Left ventricle myocardium inferior (tissue), 1 donor: ENCODE data around the gene DDX25. TPM values are rescaled to one million over a fixed set of nuclear protein-coding genes. Genes with fewer than 3 reads are reported as not detected.

Experiments
- DNase-seq: peaks from one replicate; pipeline ENCODE4 v3.0.0-alpha.2; 2020
- H3K27ac ChIP-seq: fragments of 200-600 bp; replicated peaks from 2 replicates; pipeline ENCODE4 v1.8.0; 2021
- H3K27me3 ChIP-seq: fragments of 200-600 bp; 2 replicates; pipeline ENCODE4 v1.8.0; 2021; ENCODE audit warnings: low read depth
- H3K36me3 ChIP-seq: fragments of 200-600 bp; 2 replicates; pipeline ENCODE4 v1.8.0; 2021
- H3K4me1 ChIP-seq: fragments of 200-600 bp; 2 replicates; pipeline ENCODE4 v1.8.0; 2021
- H3K4me3 ChIP-seq: fragments of 200-600 bp; 2 replicates; pipeline ENCODE4 v1.8.0; 2021; ENCODE audit warnings: mild to moderate bottlenecking, moderate library complexity
- H3K9me3 ChIP-seq: fragments of 200-600 bp; replicated peaks from 2 replicates; pipeline ENCODE4 v1.8.0; 2021
- intact Hi-C: fragments of 100-400 bp; cut with micrococcal nuclease; formaldehyde crosslinking; loops from one replicate; pipeline ENCODE4 v1.11.0; 2022
- total RNA-seq: library from RNA; stranded (reverse); fragmentation: NEBNext Ultra II Directional; extraction: Animal tissue kit (Norgen Biotek cat#: 25700); gene quantifications from one replicate; pipeline ENCODE4 v1.2.1, GENCODE V29; 2021
- TF ChIP-seq, protein P1 (sequence below): fragments of 200-600 bp; IDR thresholded peaks from 2 replicates; pipeline ENCODE4 v1.8.0; 2021; ENCODE audit warnings: antibody characterized with exemption, mild to moderate bottlenecking, borderline replicate concordance
- donor health status: DM: no; HTN: yes; CAD: no; lungs with severe emphysema.

DDX25 gene
- total RNA-seq, 1 donor from 2014 or later, result 0.14 TPM

DNA sequence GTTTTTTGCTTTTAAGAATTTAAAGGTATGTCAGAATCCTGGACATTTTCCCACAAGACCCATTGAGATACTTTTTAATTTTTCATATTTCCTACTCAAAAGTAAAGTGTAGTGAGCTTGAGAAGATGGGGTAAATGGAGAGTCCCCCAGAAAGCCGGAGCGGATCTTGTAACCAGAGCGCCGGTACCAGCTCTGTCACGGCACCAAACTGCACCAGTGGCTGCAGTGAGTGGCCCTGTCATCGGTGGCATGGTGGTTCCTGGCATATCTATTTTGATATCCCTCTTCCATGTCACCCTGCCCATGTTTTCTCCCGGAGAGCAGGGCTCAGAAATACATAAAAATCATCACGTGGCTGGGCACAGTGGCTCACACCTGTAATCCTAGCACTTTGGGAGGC, 19.3 kb downstream of the DDX25 start:
- H3K27me3 ChIP-seq, result peaks cover 27% of the 10 kb centered on the region
- H3K36me3 ChIP-seq, result no peaks in the 10 kb centered on the region
- H3K4me1 ChIP-seq, result no peaks in the 10 kb centered on the region
- TF ChIP-seq, protein P1, sequence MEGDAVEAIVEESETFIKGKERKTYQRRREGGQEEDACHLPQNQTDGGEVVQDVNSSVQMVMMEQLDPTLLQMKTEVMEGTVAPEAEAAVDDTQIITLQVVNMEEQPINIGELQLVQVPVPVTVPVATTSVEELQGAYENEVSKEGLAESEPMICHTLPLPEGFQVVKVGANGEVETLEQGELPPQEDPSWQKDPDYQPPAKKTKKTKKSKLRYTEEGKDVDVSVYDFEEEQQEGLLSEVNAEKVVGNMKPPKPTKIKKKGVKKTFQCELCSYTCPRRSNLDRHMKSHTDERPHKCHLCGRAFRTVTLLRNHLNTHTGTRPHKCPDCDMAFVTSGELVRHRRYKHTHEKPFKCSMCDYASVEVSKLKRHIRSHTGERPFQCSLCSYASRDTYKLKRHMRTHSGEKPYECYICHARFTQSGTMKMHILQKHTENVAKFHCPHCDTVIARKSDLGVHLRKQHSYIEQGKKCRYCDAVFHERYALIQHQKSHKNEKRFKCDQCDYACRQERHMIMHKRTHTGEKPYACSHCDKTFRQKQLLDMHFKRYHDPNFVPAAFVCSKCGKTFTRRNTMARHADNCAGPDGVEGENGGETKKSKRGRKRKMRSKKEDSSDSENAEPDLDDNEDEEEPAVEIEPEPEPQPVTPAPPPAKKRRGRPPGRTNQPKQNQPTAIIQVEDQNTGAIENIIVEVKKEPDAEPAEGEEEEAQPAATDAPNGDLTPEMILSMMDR, result no peak
- intact Hi-C loops, result loop anchor here (5.0 kb wide), 1 partner anchor 274 kb away; no protein-coding TSS in a partner anchor
- H3K9me3 ChIP-seq, result no peaks in the 10 kb centered on the region
- no peak for DNase-seq
- H3K4me3 ChIP-seq, result no peak overlapping the region
- H3K27ac ChIP-seq, result no peak overlapping the region

DNA sequence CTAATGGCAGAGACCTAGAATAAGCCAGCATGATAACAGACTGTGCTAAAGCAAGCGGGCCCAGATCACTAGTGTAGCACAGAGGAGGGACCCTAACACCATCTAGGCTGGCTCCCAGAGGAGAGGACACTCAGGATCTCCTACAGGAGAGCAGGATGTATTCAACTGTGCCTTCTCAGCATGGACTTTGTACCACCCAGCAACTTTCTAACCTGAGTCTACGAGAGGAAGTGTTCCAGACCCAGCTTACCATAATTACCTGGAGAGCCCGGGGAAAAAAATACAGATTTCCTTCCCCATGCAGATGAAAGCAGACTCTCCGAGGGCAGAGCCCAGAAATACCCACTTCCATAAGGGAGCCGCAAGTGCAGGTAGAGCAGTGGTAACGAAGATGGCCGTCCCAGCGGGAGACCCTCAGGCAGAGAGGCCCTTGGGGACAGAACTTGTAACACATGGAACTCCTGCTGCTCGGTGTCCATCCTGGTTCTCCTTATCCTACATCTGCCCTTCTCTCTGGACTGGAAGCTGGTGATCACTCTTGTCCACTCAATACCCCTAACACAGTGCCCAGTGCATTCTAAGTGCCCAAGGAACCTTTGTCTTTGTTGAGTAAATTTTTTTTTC, 20.2 kb downstream of the DDX25 start:
- H3K36me3 ChIP-seq, result no peaks in the 10 kb centered on the region
- TF ChIP-seq, protein P1, result no peak
- intact Hi-C loops, result loop anchor here (5.0 kb wide), 1 partner anchor 273 kb away; no protein-coding TSS in a partner anchor
- H3K9me3 ChIP-seq, result no peaks in the 10 kb centered on the region
- no peak for DNase-seq
- no peak overlapping the region for H3K4me3 ChIP-seq
- no peaks in the 10 kb centered on the region for H3K4me1 ChIP-seq
- peaks cover 23% of the 10 kb centered on the region for H3K27me3 ChIP-seq
- no peak overlapping the region for H3K27ac ChIP-seq

DNA sequence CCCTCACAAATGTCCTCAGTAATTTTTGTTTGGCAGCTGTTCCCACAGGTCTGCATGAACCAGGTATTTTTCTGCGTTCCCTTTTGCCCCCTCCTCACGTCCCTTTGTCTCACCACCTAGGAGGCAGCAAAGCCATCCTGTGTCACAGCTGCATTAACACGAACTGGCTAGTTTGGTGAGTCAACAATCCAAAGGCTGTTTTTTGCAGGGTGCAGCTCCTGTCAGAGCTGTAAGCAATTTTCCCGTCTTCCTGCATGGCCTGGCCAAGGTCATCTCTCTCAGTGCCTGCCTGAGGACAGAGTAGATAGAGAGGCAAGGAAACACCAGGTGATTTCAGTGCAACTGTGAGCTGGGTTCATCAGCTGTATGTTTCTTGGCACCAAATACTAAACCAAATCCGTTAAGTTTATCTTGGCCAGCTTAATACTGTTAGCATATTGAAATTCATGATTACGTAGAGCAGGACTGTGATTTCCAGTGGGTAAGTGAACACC, 21.0 kb downstream of the DDX25 start:
- Histone ChIP-seq H3K27me3 (peaks cover 23% of the 10 kb centered on the region), H3K27ac (no peak overlapping the region), H3K4me1 (no peaks in the 10 kb centered on the region), H3K9me3 (no peaks in the 10 kb centered on the region), H3K4me3 (no peak overlapping the region), H3K36me3 (no peaks in the 10 kb centered on the region)
- TF ChIP-seq, protein P1, result no peak
- no peak for DNase-seq
- intact Hi-C loops, result no loop called here

DNA sequence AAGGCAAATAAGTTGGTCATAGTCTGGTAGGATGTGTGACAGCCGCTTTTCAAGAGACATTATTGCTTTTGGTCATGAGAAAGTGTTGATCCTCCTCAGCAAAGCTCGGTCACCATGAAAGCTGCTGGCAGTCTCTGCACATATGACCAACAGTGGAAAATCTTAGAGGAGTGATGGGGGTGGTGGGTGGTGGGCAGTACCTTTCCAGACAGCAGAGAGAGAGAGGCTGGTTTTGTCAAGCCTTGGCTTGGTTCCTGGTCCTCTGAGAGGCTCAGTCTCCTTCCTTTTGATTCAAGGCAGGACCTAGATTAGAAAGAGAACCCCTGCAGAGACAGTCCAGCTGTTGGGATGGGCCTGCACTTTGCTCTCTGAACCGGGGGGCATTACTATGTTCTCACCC, 21.5 kb downstream of the DDX25 start:
- no peaks in the 10 kb centered on the region for H3K4me1 ChIP-seq
- no peaks in the 10 kb centered on the region for H3K36me3 ChIP-seq
- intact Hi-C loops, result no loop called here
- no peak overlapping the region for H3K4me3 ChIP-seq
- peaks cover 25% of the 10 kb centered on the region for H3K27me3 ChIP-seq
- TF ChIP-seq, protein P1, result no peak
- H3K9me3 ChIP-seq, result no peaks in the 10 kb centered on the region
- H3K27ac ChIP-seq, result no peak overlapping the region
- DNase-seq, result no peak

DNA sequence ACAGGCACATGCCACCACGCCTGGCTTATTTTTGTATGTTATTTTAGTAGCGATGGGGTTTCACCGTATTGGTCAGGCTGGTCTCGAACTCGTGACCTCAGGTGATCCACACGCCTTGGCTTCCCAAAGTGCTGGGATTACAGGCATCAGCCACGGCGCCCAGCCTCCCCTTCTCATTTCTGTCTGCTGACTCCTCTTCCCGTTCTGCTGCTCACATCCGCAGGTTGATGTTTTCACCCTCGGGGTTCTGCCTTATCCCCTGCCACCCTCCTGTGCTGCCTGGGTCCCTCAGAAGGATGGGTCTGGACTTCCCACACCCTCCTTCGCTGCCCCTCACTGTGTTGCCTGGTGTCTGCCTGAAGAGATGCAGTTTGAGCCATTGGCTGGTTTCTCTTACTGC, 22.4 kb downstream of the DDX25 start:
- TF ChIP-seq, protein P1, result no peak
- Histone ChIP-seq H3K27ac (no peak overlapping the region), H3K9me3 (no peaks in the 10 kb centered on the region), H3K27me3 (peaks cover 29% of the 10 kb centered on the region), H3K36me3 (no peaks in the 10 kb centered on the region), H3K4me1 (no peaks in the 10 kb centered on the region), H3K4me3 (no peak overlapping the region)
- intact Hi-C loops, result no loop called here
- DNase-seq, result no peak
